Naive B cell (primary cell): ENCODE results near the gene DCN. TPM values are rescaled to one million over a fixed set of nuclear protein-coding genes. Genes with fewer than 3 reads are reported as not detected.

ENCODE experiments used
- ATAC-seq, 2 donors: fragments of 150-1000 bp; cut with Tn5 transposase; 2 replicates each; pipeline ENCODE4 v1.10.0; 2021; ENCODE audit warnings: low read depth in 2 of 2, mild to moderate bottlenecking in 2 of 2, moderate library complexity in 2 of 2
- DNase-seq: peaks from one replicate; pipeline ENCODE4 v3.0.0; 2022
- H3K27ac Mint-ChIP-seq, 6 donors: one replicate each; pipeline ENCODE4 v1.8.0; 2020 to 2022; ENCODE audit warnings: mild to moderate bottlenecking in 6 of 6, mixed read lengths in 6 of 6, moderate library complexity in 5 of 6, inconsistent platforms in 2 of 6
- H3K27me3 Mint-ChIP-seq, 3 donors: one replicate each; pipeline ENCODE4 v1.8.0; 2021 to 2022; ENCODE audit warnings: mixed read lengths in 3 of 3, mild to moderate bottlenecking in 1 of 3
- H3K36me3 Mint-ChIP-seq, 2 donors: one replicate each; pipeline ENCODE4 v1.8.0; 2020 to 2022; ENCODE audit warnings: mixed read lengths in 2 of 2, inconsistent platforms in 1 of 2, mild to moderate bottlenecking in 1 of 2
- H3K4me1 Mint-ChIP-seq, 3 donors: one replicate each; pipeline ENCODE4 v1.8.0; 2020 to 2022; ENCODE audit warnings: mixed read lengths in 3 of 3, inconsistent platforms in 1 of 3, mild to moderate bottlenecking in 1 of 3, moderate library complexity in 1 of 3
- H3K4me3 Mint-ChIP-seq, 8 donors: one replicate each; pipeline ENCODE4 v1.8.0; 2020 to 2022; ENCODE audit warnings: mild to moderate bottlenecking in 8 of 8, mixed read lengths in 8 of 8, moderate library complexity in 8 of 8, inconsistent platforms in 2 of 8
- H3K9me3 Mint-ChIP-seq, 7 donors: one replicate each; pipeline ENCODE4 v1.8.0; 2020 to 2022; ENCODE audit warnings: mixed read lengths in 7 of 7, mild to moderate bottlenecking in 5 of 7, inconsistent platforms in 2 of 7, moderate library complexity in 1 of 7
- polyA plus RNA-seq, 6 donors: library from polyadenylated mRNA; unstranded; fragments of 300-500 nt; fragmentation: Illumina TruSeq; gene quantifications; one replicate each; pipeline ENCODE4 v1.2.3, GENCODE V29; 2021; ENCODE audit warnings: low read depth in 6 of 6

The DCN gene
- polyA plus RNA-seq, 6 donors from 2014 or later = not detected

DNA sequence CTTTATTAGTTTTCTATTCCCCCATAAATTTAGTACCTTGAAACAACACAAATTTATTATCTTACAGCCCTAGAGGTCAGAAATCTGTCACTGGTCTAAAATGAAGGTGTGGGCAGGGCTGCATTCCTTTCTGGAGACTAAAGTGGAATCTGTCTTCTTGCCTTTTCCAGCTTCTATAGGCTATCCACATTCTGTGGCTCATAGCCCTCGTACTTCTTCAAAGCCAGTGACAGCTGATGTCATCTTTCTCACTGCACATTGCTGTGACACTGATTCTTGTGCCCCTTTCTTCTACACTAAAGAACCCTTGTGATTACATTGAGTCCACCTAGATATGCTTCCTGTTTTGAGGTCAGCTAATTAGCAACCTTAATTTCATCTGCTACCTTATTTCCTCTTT is 23.2 kb upstream of the DCN start:
- no peak overlapping the region for H3K27ac Mint-ChIP-seq
- peaks cover 0 to 6% (median 0%) of the 10 kb centered on the region in 7 donors for H3K9me3 Mint-ChIP-seq
- ATAC-seq (no peak), DNase-seq (no peak)
- no peaks in the 10 kb centered on the region for H3K4me1 Mint-ChIP-seq
- H3K4me3 Mint-ChIP-seq = no peak overlapping the region
- H3K36me3 Mint-ChIP-seq = no peaks in the 10 kb centered on the region
- no peaks in the 10 kb centered on the region for H3K27me3 Mint-ChIP-seq

DNA sequence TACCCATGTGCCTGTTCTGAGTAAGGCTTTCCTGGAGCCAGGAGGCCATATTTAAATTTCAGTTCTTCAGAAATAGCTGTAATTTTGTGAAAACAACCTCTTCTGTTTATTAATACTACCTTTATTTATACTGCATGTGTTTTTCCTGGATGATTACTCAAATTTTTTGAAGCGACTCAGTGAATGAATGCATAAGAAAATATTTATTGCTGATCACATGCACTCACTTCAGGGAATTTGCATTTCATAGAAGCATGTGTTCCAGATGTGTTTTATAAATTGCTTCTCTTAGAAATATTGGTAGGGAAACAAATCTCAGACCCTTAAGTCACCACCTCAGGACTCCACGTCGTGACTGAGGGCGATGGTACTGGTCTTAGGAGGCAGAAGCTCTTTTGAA is 21.8 kb upstream of the DCN start:
- Mint-ChIP-seq H3K27ac (no peak overlapping the region), H3K4me1 (no peaks in the 10 kb centered on the region), H3K9me3 (peaks cover 0 to 6% (median 0%) of the 10 kb centered on the region in 7 donors), H3K4me3 (no peak overlapping the region), H3K36me3 (no peaks in the 10 kb centered on the region), H3K27me3 (no peaks in the 10 kb centered on the region)
- no peak for ATAC-seq
- no peak for DNase-seq

- no peaks in the 10 kb centered on the region for H3K27me3 Mint-ChIP-seq
- peaks cover 0 to 6% (median 3%) of the 10 kb centered on the region in 7 donors for H3K9me3 Mint-ChIP-seq
- H3K4me3 Mint-ChIP-seq = no peak overlapping the region
- no peaks in the 10 kb centered on the region for H3K36me3 Mint-ChIP-seq
- no peak for ATAC-seq
- no peaks in the 10 kb centered on the region for H3K4me1 Mint-ChIP-seq
- DNase-seq = no peak
- no peak overlapping the region for H3K27ac Mint-ChIP-seq
Measured at GRCh38 chr12:91203610-91204009, 21.0 kb upstream of the DCN start.

GRCh38 chr12:91202390-91202789 is 19.8 kb upstream of the DCN start:
- Mint-ChIP-seq H3K27ac (no peak overlapping the region), H3K4me3 (no peak overlapping the region), H3K9me3 (peaks cover 0 to 4% (median 2%) of the 10 kb centered on the region in 7 donors), H3K4me1 (no peaks in the 10 kb centered on the region), H3K36me3 (no peaks in the 10 kb centered on the region), H3K27me3 (no peaks in the 10 kb centered on the region)
- DNase-seq = no peak
- ATAC-seq = no peak

DNA sequence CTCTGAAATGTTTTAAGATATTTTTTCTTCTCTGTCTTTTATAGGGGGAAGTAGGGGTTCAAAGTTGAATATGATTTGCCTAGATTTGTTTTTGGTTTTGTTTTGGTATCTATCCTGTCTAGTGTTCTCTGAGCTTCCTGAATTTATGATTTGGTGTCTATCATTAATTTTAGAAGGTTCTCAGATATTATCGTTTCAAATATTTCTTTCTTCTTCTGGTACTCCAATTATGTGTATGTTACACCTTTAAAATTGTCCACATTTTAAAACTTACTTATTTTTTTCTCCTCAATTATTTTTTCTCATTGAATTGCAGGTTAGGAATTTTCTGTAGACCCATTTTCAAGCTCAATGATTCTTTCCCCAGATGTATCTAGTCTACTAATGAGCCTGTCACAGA is 13.8 kb upstream of the DCN start:
- Mint-ChIP-seq H3K4me3 (no peak overlapping the region), H3K9me3 (peaks cover 0 to 22% (median 12%) of the 10 kb centered on the region in 7 donors), H3K4me1 (no peaks in the 10 kb centered on the region), H3K36me3 (no peaks in the 10 kb centered on the region), H3K27me3 (no peaks in the 10 kb centered on the region), H3K27ac (no peak overlapping the region)
- ATAC-seq (no peak), DNase-seq (no peak)

DNA sequence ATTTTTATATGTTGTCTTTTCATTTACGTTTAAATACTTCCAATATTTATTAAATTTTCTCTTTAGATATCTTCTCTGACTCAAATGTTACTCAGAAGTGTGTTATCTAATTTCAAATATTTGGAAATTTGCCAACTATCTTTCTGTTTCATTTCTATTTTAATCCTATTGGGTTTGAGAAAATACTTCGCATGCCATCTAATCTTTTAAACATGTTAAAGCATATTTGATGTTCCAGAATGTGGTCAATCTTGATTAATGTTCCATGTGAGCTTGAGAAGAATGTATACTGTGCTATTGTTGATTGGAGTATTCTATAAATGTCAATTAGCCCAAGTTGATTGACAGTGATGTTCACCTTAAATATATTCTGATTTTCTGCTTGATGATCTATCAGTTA is 11.9 kb upstream of the DCN start:
- no peaks in the 10 kb centered on the region for H3K4me1 Mint-ChIP-seq
- H3K27ac Mint-ChIP-seq = no peak overlapping the region
- peaks cover 0 to 22% (median 12%) of the 10 kb centered on the region in 7 donors for H3K9me3 Mint-ChIP-seq
- ATAC-seq (no peak), DNase-seq (no peak)
- no peak overlapping the region for H3K4me3 Mint-ChIP-seq
- no peaks in the 10 kb centered on the region for H3K27me3 Mint-ChIP-seq
- H3K36me3 Mint-ChIP-seq = no peaks in the 10 kb centered on the region

DNA sequence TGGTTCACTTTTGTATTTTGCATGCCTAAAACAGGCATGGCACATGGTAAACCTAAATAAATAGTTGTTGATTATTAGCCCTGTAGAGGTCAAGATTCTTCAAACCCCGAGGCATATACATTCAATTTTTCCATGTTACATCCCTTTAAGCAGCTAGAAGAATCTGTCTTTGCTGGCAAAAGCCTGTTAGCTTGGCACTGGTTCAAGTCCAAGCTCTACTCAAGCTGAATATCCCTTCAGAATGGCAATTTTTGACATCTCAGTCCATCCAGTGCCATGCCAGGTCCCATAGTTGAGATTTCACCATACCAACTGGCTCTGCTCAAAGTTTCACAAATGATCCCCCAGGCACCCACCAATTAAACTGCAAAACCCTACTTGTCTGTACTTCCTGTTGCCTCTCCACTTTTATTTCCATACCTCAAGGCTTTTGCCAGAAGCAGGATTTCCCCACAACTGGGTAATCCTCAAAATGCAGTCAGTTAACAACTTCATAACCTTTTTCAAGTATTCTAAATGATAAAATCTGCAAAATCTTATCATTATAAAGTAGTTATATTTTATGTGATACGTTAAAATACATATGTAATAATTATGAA is 9.0 kb upstream of the DCN start:
- no peaks in the 10 kb centered on the region for H3K4me1 Mint-ChIP-seq
- H3K36me3 Mint-ChIP-seq = no peaks in the 10 kb centered on the region
- H3K4me3 Mint-ChIP-seq = no peak overlapping the region
- ATAC-seq (no peak), DNase-seq (no peak)
- no peaks in the 10 kb centered on the region for H3K27me3 Mint-ChIP-seq
- H3K9me3 Mint-ChIP-seq = peaks cover 0 to 15% (median 8%) of the 10 kb centered on the region in 7 donors
- H3K27ac Mint-ChIP-seq = no peak overlapping the region

GRCh38 chr12:91189516-91189915 is 6.9 kb upstream of the DCN start:
- Mint-ChIP-seq H3K9me3 (peaks cover 0 to 4% (median 0%) of the 10 kb centered on the region in 7 donors), H3K4me3 (no peak overlapping the region), H3K36me3 (no peaks in the 10 kb centered on the region), H3K27ac (no peak overlapping the region), H3K27me3 (no peaks in the 10 kb centered on the region), H3K4me1 (no peaks in the 10 kb centered on the region)
- DNase-seq = no peak
- no peak for ATAC-seq

GRCh38 chr12:91188778-91189177 is 6.2 kb upstream of the DCN start:
- no peaks in the 10 kb centered on the region for H3K27me3 Mint-ChIP-seq
- H3K36me3 Mint-ChIP-seq = no peaks in the 10 kb centered on the region
- ATAC-seq = no peak
- H3K27ac Mint-ChIP-seq = no peak overlapping the region
- H3K4me3 Mint-ChIP-seq = no peak overlapping the region
- no peaks in the 10 kb centered on the region for H3K4me1 Mint-ChIP-seq
- H3K9me3 Mint-ChIP-seq = peaks cover 0 to 4% (median 0%) of the 10 kb centered on the region in 7 donors
- DNase-seq = no peak

GRCh38 chr12:91186156-91186555 is 3.5 kb upstream of the DCN start:
- H3K4me1 Mint-ChIP-seq = no peaks in the 10 kb centered on the region
- no peaks in the 10 kb centered on the region for H3K27me3 Mint-ChIP-seq
- no peaks in the 10 kb centered on the region for H3K9me3 Mint-ChIP-seq
- H3K36me3 Mint-ChIP-seq = no peaks in the 10 kb centered on the region
- ATAC-seq (no peak), DNase-seq (no peak)
- H3K27ac Mint-ChIP-seq = no peak overlapping the region
- H3K4me3 Mint-ChIP-seq = no peak overlapping the region

DNA sequence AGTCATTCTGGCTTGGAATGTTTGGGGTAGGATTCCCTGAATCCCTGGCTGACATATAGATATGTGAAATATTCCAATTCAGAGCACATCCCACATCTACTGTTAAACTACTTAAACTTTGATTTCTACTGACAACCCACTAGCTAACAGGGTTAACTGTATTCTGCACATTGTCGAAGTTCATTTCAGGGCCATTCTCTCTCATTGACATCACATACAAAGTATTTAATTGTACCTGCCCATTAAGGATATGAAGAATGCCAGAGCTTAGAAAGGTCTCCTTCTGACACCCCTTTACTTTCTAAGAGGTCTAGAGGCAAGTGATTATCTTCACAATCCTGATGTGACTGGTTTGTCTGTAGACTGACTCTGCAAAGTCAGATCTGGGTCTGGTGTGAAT is 2.8 kb upstream of the DCN start:
- no peaks in the 10 kb centered on the region for H3K9me3 Mint-ChIP-seq

GRCh38 chr12:91183551-91183950 is 934 bp upstream of the DCN start:
- H3K4me1 Mint-ChIP-seq = no peaks in the 10 kb centered on the region
- DNase-seq (no peak), ATAC-seq (no peak)
- no peak overlapping the region for H3K4me3 Mint-ChIP-seq
- no peaks in the 10 kb centered on the region for H3K36me3 Mint-ChIP-seq
- H3K27ac Mint-ChIP-seq = no peak overlapping the region
- H3K9me3 Mint-ChIP-seq = no peaks in the 10 kb centered on the region
- no peaks in the 10 kb centered on the region for H3K27me3 Mint-ChIP-seq

More for the DNA sequence above, 2.8 kb upstream of the DCN start:
- H3K27ac Mint-ChIP-seq = no peak overlapping the region
- no peaks in the 10 kb centered on the region for H3K4me1 Mint-ChIP-seq
- H3K27me3 Mint-ChIP-seq = no peaks in the 10 kb centered on the region
- DNase-seq (no peak), ATAC-seq (no peak)
- no peak overlapping the region for H3K4me3 Mint-ChIP-seq
- H3K36me3 Mint-ChIP-seq = no peaks in the 10 kb centered on the region

DNA sequence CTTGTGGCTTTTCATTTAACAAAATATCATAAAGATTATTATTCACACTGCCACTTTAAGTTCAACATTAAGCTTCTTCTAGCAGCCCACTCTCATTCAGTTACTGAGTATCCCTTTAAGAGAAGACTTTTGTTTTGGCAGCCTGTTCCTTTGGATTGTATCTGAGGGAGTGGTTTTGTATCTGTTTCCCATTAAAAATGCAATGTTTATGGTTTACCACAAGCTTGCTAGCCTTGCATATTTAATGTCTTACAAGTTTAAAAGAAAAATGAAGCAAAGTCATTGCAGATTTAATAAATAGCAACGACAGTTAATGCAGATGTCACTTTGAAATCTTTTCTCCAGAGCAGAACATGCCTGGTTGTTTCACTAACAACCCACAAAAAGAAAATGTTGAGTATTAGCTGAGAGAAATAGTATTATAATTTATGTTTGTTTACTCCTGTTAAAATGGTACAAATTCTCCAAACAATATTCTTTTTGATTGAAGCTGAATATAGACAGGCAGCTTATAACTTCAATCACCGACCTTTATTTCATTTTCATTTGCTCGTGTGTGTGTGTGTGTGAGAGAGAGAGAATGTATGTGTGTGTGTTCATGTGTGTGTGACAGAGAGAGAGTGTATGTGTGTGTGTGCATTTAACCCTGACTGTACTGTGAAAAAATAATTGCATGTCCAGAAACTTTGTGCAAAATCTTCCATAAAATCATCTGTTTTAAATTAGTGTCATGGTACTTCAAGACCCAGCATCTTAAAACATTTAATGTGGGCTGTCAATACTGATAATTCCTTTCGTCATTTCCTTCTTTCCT is 1.8 kb downstream of the DCN start:
- no peaks in the 10 kb centered on the region for H3K4me1 Mint-ChIP-seq
- H3K36me3 Mint-ChIP-seq = no peaks in the 10 kb centered on the region
- no peak overlapping the region for H3K4me3 Mint-ChIP-seq
- ATAC-seq (no peak), DNase-seq (no peak)
- no peaks in the 10 kb centered on the region for H3K9me3 Mint-ChIP-seq
- no peaks in the 10 kb centered on the region for H3K27me3 Mint-ChIP-seq
- H3K27ac Mint-ChIP-seq = no peak overlapping the region

DNA sequence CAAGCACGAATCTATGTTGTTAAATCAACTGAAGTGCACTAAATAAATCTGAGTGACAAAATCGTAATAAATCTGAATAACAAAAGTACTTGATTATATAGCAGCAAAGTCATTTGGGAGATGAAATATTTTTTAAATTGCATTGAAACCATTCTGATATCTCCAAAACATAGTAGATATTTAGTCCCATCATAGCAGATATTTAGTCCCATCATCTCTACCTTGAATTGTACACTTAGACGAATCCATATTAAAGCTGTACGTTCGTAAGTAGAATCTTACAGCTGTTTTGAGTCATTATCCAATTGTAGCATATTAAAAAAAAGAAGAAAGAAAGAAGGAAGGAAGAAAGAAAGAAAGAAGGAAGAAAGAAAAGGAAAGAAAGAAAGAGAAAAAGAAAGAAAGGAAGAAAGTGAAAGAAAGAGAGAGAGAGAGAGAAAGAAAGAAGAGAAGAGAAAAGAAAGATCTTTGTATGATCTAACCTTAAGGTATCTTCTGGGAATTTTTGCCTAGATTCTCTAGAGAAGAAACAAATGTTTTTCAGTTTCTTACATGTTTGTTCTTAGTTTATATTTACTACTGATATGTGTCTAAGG is 2.6 kb downstream of the DCN start:
- Mint-ChIP-seq H3K4me3 (no peak overlapping the region), H3K9me3 (no peaks in the 10 kb centered on the region)
- no peak for ATAC-seq

More for the DNA sequence above, 2.6 kb downstream of the DCN start:
- Mint-ChIP-seq H3K27me3 (no peaks in the 10 kb centered on the region), H3K36me3 (no peaks in the 10 kb centered on the region), H3K4me1 (no peaks in the 10 kb centered on the region), H3K27ac (no peak overlapping the region)
- no peak for DNase-seq
